ENCODE data around the gene DCXR.

The DCXR gene

GRCh38 chr17:82072827-82073226 lies 35.3 kb upstream of the DCXR start:
- no peak for DNase-seq (ENCODE audit: low spot score)

- no peak for DNase-seq (ENCODE audit: low spot score)
These were observed 33.1 kb upstream of the DCXR start for GRCh38 chr17:82070611-82071010.

DNA sequence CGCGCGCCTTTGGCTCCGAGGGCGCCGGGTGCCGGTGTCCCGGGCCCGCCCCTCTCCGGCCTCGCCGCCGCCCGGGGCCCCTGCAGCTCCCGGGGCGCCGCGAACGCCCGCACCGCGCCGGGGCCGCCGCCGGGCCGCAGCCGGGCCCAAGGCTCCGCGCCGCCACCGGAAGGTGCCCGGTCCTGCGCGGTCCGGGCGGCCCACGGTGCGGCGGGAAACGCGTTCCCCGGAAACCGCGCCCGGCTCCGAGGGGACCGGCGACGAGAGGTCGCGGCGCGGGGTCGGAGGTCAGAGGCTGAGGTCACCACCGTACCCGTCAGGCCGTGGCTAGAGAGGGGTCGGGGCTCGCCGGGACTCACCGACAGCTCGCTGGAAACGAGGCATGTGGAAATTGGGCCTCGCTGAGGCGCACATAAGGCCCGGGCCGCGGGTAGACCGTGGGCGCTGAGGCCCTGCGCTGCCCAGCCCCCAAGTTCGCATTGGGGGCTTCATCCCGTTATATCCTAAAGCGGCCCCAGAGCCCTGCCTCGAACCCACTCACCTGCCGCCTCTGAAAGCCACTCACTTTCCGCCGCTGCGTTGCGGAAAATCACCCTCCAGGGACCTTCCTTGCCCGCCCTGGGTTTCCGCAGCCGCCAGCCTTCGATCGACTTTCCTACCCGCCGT lies 28.3 kb upstream of the DCXR start, which contains the start of gene DUS1L:
DUS1L (minus strand) TSS at position 167 of the 666 bp plus-strand sequence. CDS start 745 bp downstream, outside the sequence.
- peak; percentile 67 for DNase-seq (ENCODE audit: low spot score)

DNA sequence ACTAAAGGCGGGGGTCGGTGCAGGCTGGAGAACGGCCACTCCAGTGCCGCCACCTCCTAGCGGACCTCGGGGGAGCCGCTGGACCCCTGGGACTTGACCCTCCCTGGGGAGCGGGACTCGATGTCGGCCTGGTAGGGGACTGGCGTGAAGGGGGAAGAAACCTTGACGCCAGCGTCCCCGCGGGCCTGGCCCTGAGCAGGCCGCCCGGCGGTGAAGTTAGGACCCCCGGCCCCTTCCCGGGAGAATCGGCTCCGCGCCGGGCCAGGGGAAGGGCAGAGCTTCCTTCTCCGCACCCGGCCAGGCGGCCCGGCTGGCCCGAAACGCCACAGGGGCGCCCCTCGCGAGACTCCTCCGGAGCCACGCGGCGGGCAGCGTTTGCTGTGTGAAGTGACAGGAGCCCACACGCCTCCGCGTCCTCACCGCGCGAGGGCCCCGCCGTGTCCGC lies 27.7 kb upstream of the DCXR start:
- DNase-seq (ENCODE audit: low spot score), result no peak

DNA sequence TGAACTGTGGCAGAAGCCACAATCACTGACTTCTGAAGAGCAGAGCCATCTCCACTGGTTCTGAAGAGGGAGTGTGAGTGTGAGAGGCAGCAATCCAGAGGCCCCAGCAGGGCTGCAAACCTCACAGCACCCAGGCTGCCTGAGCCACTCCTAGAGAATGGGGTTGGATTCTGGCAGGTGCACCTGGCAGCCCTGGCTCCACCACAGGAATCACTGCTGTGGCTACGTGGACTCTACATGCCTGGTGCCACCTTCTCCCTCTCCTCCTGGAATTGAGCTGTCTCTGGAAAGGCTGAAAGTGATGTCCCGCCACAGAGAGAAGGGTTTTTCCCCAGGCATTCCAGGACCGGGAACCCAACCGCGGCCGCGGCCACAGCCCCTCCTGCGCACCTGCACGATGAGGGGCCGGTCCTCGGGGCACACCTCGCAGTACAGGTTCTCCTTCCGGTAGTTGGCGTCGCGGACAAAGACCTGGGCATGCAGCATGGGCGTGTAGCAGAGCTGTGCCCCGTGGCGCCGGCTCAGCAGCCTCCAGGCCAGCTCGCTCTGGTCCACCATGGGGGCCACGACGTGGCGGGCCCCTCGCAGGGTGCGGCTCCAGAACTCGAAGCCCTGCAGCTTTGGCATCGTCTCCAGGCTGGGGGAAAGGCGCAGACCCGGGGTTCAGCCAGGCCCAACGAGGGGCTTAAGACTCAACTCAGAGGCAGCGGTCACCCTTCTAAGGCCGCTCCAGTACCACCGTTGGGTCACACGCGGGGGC lies 27.1 kb upstream of the DCXR start:
- no peak for DNase-seq (ENCODE audit: low spot score)

GRCh38 chr17:82063424-82064415 lies 26.2 kb upstream of the DCXR start:
- no peak for DNase-seq (ENCODE audit: low spot score)

DNA sequence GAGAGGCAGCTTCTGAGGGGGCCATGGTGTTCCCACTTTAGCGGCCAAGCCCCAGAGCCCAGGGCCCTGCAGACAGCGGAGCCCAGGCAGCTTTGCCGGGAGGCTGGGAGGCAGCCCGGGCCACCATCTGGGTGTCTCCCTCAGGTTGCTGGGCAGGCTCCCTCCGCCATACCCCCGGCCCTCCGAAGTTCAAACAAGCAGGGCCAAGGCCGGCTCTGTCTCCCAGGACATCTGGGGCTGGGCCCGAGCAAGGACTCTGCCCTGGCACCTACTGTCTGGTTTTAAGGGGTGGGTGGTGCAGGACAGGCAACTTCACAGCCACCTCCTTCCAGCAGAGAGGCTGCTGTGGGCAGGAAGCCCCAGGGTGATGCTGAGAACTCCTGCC lies 25.5 kb upstream of the DCXR start:
- no peak for DNase-seq (ENCODE audit: low spot score)

- DNase-seq (ENCODE audit: low spot score), result no peak
These were observed 24.8 kb upstream of the DCXR start for GRCh38 chr17:82062076-82062983.

GRCh38 chr17:82061047-82061925 lies 23.8 kb upstream of the DCXR start:
- no peak for DNase-seq (ENCODE audit: low spot score)

- no peak for DNase-seq (ENCODE audit: low spot score)
These were observed 23.1 kb upstream of the DCXR start for GRCh38 chr17:82060614-82061013.

GRCh38 chr17:82060001-82060380 lies 22.5 kb upstream of the DCXR start:
- DNase-seq (ENCODE audit: low spot score), result no peak

DNA sequence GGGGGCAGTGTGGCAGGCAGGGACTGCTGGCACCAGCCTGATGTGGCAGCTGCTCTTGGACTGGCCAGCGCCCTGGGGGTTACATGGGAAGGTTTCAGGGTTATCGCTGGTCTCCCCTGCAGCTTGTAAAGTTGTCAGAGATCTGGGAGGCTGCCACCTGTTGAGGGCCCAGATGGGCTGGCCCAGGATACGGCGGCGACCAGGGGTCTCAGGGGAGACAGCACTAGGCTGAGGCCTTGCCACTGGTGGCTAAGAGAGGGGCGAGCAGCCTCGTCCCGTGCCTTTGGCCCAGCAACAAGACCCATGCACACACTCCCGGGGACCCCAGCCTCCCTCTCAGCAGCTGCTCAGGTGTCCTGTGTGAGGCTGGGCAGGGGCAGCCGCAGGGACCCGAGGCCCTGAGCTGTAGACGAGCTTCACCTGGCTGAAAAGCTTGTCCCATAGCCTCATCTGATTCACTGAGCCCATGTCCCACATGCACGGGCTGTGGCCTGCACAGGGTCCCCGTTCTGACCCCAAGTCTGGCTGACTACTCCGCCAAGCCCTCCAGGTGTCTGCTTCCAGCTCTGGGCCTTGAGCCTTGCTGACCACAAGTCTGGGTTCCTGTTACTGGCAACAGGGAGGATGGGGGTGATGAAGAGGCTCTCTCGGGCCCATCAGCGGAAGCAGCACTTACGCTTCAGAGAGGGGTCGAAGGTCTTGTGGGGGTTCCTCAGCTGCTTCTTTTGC lies 21.9 kb upstream of the DCXR start:
- no peak for DNase-seq (ENCODE audit: low spot score)

GRCh38 chr17:82058855-82059249 lies 21.4 kb upstream of the DCXR start:
- DNase-seq (ENCODE audit: low spot score), result no peak

DNA sequence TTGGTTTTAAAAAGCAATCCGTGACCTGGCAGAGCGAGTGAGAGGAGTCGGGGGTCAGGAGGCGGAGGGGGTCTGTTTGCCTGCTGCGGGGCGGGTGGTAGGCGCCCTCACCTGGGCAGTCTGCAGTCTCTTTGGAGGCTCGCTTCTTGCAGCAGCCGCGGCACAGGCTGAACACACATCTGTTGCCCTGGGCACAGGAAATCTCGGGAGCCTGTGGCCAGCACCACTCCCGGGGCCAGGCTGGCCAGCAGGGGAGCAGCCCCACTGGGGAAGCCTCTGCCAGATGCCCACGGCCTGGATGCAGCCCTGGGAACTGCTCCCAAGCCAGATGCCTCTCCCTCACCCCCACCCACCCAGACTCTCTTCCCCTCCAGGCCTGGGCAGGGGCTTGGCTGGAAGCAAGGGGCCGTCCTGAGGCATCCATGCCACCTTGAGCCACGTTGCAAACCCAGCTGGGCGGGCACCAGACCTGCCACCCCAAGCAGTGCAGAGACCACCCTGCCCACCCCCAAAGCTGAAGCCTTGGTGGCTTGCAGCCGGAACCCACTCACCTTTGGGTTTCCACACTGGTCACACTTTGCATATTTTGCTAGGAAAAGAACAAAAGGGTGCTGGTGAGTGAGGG lies 20.8 kb upstream of the DCXR start:
- DNase-seq (ENCODE audit: low spot score), result no peak

- DNase-seq (ENCODE audit: low spot score), result no peak
These were observed 19.5 kb upstream of the DCXR start for GRCh38 chr17:82056729-82057621.

DNA sequence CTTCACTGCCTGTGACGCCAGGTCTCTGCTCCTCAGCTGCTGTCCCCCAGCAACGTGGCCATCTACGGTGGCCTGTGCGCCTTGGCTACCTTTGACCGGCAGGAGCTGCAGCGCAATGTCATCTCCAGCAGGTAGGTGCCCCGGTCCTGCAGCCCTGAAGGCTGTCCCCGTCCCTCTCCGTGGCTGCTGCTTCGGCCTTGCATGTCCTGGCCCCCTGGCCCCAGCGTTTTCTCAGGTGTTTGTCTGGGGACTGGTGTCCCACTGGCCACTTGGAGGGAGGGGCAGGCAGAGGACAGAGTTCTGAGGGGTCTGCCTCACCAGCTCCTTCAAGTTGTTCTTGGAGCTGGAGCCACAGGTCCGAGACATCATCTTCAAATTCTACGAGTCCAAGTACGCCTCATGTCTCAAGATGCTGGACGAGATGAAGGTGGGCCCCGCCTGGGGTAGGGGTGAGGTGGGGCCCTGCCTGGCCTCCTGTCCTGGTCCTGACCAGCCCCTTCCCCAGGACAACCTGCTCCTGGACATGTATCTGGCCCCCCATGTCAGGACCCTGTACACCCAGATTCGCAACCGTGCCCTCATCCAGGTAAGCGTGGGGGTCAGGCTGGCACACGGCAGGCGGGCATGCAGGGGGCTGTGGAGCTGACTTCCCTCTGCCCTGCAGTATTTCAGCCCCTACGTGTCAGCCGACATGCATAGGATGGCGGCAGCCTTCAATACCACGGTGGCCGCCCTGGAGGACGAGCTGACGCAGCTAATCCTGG lies 18.6 kb upstream of the DCXR start:
- no peak for DNase-seq (ENCODE audit: low spot score)
